Endometrial microvascular endothelial cells (primary cell): ENCODE data around the gene HSPA2. TPM values are rescaled to one million over a fixed set of nuclear protein-coding genes. Genes with fewer than 3 reads are reported as not detected.

Experiments used
- total RNA-seq: library from RNA; depleted of rRNA; stranded (reverse); fragments of >200 nt; gene quantifications from one replicate; pipeline ENCODE4 v1.2.3, GENCODE V29; 2015; ENCODE audit errors: inconsistent ontology term

HSPA2 gene
- total RNA-seq, 1 donor from 2014 or later, result 4.2 TPM

Other genes with a start within 250 kb of the HSPA2 start
- gene ESR2, start 246.4 kb upstream of the HSPA2 start, total RNA-seq, result 2.5 TPM
- gene MTHFD1, start 152.4 kb upstream of the HSPA2 start, total RNA-seq, result 100 TPM
- 0.56 TPM for gene AKAP5, start 75.2 kb upstream of the HSPA2 start, total RNA-seq
- 2.2 TPM for gene ZBTB25, start 36.9 kb upstream of the HSPA2 start, total RNA-seq
- 17.0 TPM for gene ZBTB1, start 36.0 kb upstream of the HSPA2 start, total RNA-seq
- not detected for gene PPP1R36, start 9.2 kb downstream of the HSPA2 start, total RNA-seq
- 0.28 TPM for gene PLEKHG3, start 163.7 kb downstream of the HSPA2 start, total RNA-seq